ENCODE results near the gene IRF1.

GRCh38 chr5:132540149-132540548 is 49.6 kb upstream of the IRF1 start:
- TF ChIP-seq NFIC (IDR thresholded peaks at IDR 0.05) (no peak), EP300 (IDR thresholded peaks at IDR 0.05; ENCODE audit: borderline replicate concordance) (no peak), RAD21 (IDR thresholded peaks at IDR 0.05; ENCODE audit: low read depth) (no peak), REST (IDR thresholded peaks at IDR 0.05; ENCODE audit: low read depth) (no peak), TAF1 (IDR thresholded peaks at IDR 0.05; ENCODE audit: low read depth) (no peak), EGR1 (IDR thresholded peaks at IDR 0.05) (no peak), MAX (IDR thresholded peaks at IDR 0.05) (no peak)
